Epithelial cell of prostate (primary cell): Measurements from ENCODE around the gene TNC.
A peak's percentile ranks its signal among the peaks of the same experiment; 100 is the strongest.

Source experiments
- DNase-seq: peaks from one replicate; pipeline ENCODE4 v3.0.0-alpha.2; 2011; ENCODE audit warnings: low read depth, low spot score
- H3K27ac ChIP-seq: fragments of 450-650 bp; 2 replicates; pipeline ENCODE4 v1.5.1; 2017; ENCODE audit warnings: mild to moderate bottlenecking

The TNC gene

GRCh38 chr9:115058684-115059315 lies 59.2 kb downstream of the TNC start:
- DNase-seq, result peak; percentile 39
- peak overlapping the region; percentile 10 for H3K27ac ChIP-seq

DNA sequence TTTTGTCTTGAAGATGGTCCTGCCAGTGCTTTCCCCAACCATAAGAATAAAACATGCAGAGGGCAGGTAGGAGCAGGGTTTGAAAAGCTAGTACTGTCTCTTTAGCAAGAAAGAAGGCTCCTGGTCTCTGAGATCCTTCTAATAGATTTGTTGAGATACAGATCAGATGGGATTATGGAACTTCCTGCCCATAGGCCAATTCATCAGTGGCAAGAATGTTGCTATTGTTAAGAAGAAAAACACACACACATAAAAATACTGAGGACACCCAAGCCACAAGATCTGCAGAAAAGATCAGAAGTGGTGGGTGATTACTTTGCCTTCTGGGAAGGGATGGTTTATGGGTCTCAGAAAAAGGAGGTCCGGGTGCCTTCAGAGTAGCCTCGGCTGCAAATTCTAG lies 59.8 kb downstream of the TNC start:
- H3K27ac ChIP-seq, result no peak overlapping the region
- no peak for DNase-seq

GRCh38 chr9:115057559-115057958 lies 60.4 kb downstream of the TNC start:
- no peak for DNase-seq
- no peak overlapping the region for H3K27ac ChIP-seq

GRCh38 chr9:115050002-115050490 lies 67.9 kb downstream of the TNC start:
- no peak overlapping the region for H3K27ac ChIP-seq
- DNase-seq, result no peak

- no peak for DNase-seq
- H3K27ac ChIP-seq, result no peak overlapping the region
Observed at GRCh38 chr9:115046824-115047223, 71.1 kb downstream of the TNC start.

DNA sequence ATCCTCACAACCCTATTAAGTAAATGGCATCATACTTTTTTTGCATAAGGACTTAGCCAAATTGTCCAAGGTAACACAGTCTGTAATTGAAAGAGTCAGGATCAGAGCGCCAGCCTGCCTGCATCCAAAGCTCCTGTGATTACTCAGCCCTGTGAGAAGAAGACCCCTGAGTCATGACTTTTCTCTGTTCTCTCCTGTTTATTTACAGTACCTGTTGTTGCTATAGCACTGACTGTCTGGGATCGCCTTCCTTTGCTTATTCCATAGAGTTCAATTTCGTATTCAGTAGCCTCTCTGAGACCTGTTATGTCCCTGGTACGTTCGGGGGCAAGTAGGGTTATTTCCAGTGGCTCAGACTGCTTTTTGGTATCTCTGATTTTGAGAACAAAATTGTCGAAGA lies 71.8 kb downstream of the TNC start:
- no peak for DNase-seq
- no peak overlapping the region for H3K27ac ChIP-seq

- H3K27ac ChIP-seq, result no peak overlapping the region
- DNase-seq, result no peak
Observed at GRCh38 chr9:115043632-115044031, 74.3 kb downstream of the TNC start.

- no peak overlapping the region for H3K27ac ChIP-seq
- DNase-seq, result no peak
Observed at GRCh38 chr9:115042781-115043509, 75.0 kb downstream of the TNC start.

DNA sequence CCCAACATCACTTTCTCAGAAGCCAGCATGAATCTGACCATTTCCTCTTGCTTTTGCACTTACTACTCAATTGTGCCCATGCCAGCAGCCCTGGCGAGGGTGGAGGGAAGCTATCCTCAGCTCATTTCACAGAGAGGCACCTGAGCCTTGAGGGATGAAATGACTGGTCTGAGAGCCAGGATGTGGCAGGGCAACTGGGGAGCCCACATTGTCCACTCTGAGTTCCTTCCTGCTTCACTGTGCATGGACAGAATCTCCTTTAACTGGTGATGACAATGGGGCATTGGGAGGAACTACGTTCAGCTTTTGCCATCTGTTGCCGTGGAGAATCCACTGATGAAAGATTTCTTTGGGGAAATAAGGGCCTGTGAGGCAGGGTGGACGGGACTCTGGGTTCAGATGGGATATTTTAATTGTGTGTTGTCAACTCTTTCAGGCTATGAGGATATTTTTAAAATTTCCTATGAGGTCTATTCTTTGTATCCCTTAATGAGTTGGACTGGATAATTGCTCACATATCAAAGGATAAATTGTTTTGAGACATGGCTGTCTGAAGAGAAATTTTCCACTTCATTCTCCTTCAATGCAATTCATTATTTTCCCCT lies 78.3 kb downstream of the TNC start:
- no peak overlapping the region for H3K27ac ChIP-seq
- DNase-seq, result no peak

GRCh38 chr9:115038178-115038577 lies 79.8 kb downstream of the TNC start:
- DNase-seq, result no peak
- H3K27ac ChIP-seq, result peak overlapping the region; percentile 74

- DNase-seq, result peak; percentile 91
- peak overlapping the region; percentile 74 for H3K27ac ChIP-seq
Observed at GRCh38 chr9:115036691-115037090, 81.3 kb downstream of the TNC start.

GRCh38 chr9:115035841-115036612 lies 81.9 kb downstream of the TNC start:
- peak overlapping the region; percentile 74 for H3K27ac ChIP-seq
- peak; percentile 46 for DNase-seq

DNA sequence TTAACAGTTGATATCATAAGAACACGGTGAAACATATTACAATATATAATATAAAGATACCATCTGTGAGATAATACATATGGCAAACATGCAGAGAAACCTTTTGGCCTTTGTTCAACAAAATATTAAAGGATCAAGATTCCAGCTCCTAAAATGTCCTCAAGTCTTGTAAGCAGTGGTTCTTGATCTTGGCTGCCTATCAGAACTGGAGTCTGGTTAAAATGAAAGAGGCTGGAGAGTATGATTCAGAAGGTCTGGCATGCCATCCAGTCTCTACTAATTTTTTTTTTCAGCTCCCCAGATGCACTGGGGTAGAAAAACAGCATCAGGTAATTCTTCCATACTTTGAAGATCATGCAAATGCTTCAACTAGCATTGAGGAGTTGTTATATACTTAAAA lies 83.2 kb downstream of the TNC start:
- H3K27ac ChIP-seq, result peak overlapping the region; percentile 74
- peak; percentile 24 for DNase-seq

- no peak overlapping the region for H3K27ac ChIP-seq
- DNase-seq, result no peak
Observed at GRCh38 chr9:115033800-115034199, 84.2 kb downstream of the TNC start.

- no peak overlapping the region for H3K27ac ChIP-seq
- DNase-seq, result no peak
Observed at GRCh38 chr9:115032296-115032695, 85.7 kb downstream of the TNC start.

GRCh38 chr9:115030006-115030405 lies 88.0 kb downstream of the TNC start:
- no peak for DNase-seq

DNA sequence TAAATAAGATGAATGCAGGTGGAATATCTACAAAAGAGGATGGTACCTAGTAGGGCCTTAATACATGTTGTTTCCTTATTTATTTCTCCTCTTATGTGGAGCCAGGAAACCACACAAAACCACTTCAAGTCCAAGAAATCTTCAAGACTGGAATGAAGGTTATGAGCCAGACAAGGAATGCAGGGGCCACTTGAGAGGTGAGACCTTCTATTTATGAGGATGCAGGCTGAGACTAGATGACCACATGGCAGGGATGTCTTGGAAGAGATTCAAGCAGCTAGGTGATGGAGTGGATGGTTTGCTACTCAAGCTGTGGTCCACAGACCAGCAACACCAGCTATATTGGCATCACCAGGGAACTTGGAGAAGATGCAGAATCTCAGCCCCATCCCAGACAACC lies 92.2 kb downstream of the TNC start:
- no peak overlapping the region for H3K27ac ChIP-seq
- DNase-seq, result no peak

More at GRCh38 chr9:115030006-115030405, 88.0 kb downstream of the TNC start:
- H3K27ac ChIP-seq, result no peak overlapping the region

- DNase-seq, result no peak
- no peak overlapping the region for H3K27ac ChIP-seq
Observed at GRCh38 chr9:115024925-115025535, 92.9 kb downstream of the TNC start.

DNA sequence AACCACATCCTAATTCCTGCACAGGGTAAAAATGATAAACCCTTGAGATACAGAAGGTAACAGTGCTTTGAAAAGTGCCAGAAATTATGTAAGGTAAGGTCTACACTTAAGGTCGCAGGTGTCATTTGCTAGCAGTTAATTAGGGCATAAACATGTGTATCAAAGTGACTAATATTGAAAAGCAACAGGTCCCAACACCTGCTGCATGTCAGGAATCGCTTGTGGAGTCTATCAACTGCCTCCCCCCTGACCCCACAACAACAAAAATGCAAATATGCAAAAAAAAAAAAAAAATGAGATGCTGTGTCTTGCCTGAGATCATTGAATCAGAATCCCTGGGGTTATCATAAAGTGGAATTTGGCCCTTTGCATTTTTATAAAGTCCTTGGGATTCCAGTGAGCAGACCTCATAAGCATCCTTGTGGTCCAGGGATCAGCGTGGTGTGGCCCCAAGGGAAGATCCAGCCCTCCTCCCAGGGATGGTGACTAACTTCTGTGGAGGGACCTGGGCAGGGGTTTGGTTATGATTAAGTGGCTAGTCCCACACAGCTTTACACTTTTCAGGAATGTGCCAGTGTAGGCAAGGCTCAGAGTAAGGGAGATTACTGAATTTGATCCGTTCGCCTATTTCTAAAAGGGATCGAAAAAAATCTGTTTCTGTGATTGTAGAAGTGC lies 95.1 kb downstream of the TNC start:
- DNase-seq, result no peak
- H3K27ac ChIP-seq, result no peak overlapping the region
